Measurements from ENCODE around the gene RPS5. TPM values are rescaled to one million over a fixed set of nuclear protein-coding genes. Genes with fewer than 3 reads are reported as not detected.
"Not testable (repeated sequence)": the region's sequence is repeated elsewhere in the genome, so short reads cannot be mapped to it uniquely, and the experiment has no call there.

The RPS5 gene
- total RNA-seq, 2 donors from 2014 or later, result 1,376 to 1,435 TPM

- Mint-ChIP-seq H3K4me3 (peak overlapping the region; percentile 97), H3K9me3 (peaks cover 17% of the 10 kb centered on the region), H3K27me3 (no peaks in the 10 kb centered on the region), H3K27ac (peak overlapping the region; percentile 97), H3K4me1 (peaks cover 24% of the 10 kb centered on the region), H3K36me3 (ENCODE audit: low read depth) (peaks cover 48% of the 10 kb centered on the region)
- no peak for ATAC-seq (replicated peaks)
These were observed 53.5 kb downstream of the RPS5 start for GRCh38 chr19:58440556-58440955.

- peaks cover 19% of the 10 kb centered on the region for H3K4me1 Mint-ChIP-seq
- H3K27me3 Mint-ChIP-seq; H3K27ac Mint-ChIP-seq; ATAC-seq (replicated peaks); H3K4me3 Mint-ChIP-seq: not testable (repeated sequence)
- peaks cover 23% of the 10 kb centered on the region for H3K36me3 Mint-ChIP-seq (ENCODE audit: low read depth)
- peaks cover 13% of the 10 kb centered on the region for H3K9me3 Mint-ChIP-seq
These were observed 55.9 kb downstream of the RPS5 start for GRCh38 chr19:58442986-58443385.

Other genes starting within 250 kb of the RPS5 start
- 1 to 10 TPM; 3.8 to 7.0 TPM for gene ZNF329, start 236.5 kb upstream of the RPS5 start, total RNA-seq
- gene ZNF274, start 204.2 kb upstream of the RPS5 start, total RNA-seq, result 10 to 100 TPM; 18.5 to 29.1 TPM
- 10 to 100 TPM; 43.4 to 44.6 TPM for gene ZNF544, start 158.4 kb upstream of the RPS5 start, total RNA-seq
- gene ZNF8, start 108.3 kb upstream of the RPS5 start, total RNA-seq, result 1 to 10 TPM; 3.7 to 4.6 TPM
- 10 to 100 TPM; 38.5 to 57.8 TPM for gene ERVK3-1, start 81.9 kb upstream of the RPS5 start, total RNA-seq
- gene ZSCAN22, start 60.3 kb upstream of the RPS5 start, total RNA-seq, result 1 to 10 TPM; 4.3 to 6.1 TPM
- gene A1BG, start 33.8 kb upstream of the RPS5 start, total RNA-seq, result 10 to 100 TPM; 12.4 to 15.4 TPM
- gene ZNF497, start 24.5 kb upstream of the RPS5 start, total RNA-seq, result 1 to 10 TPM; 1.7 to 1.8 TPM
- 1 to 10 TPM; 1.1 to 1.9 TPM for gene ZNF837, start 6.2 kb upstream of the RPS5 start, total RNA-seq
- under 1 TPM in 1 of 2 donors, not detected in 1; 0.64 TPM for gene RNF225, start 8.4 kb downstream of the RPS5 start, total RNA-seq
- 1 to 10 TPM; 9.0 to 9.8 TPM for gene ZNF584, start 21.4 kb downstream of the RPS5 start, total RNA-seq
- 1 to 10 TPM; 2.1 to 3.8 TPM for gene ZNF132, start 52.9 kb downstream of the RPS5 start, total RNA-seq
- 1 to 10 TPM; 8.8 to 8.9 TPM for gene ZNF324B, start 64.4 kb downstream of the RPS5 start, total RNA-seq
- gene ZNF324, start 79.8 kb downstream of the RPS5 start, total RNA-seq, result 1 to 10 TPM; 7.3 to 7.6 TPM
- 1 to 10 TPM; 5.8 to 6.2 TPM for gene ZNF446, start 89.1 kb downstream of the RPS5 start, total RNA-seq
- gene SLC27A5, start 124.7 kb downstream of the RPS5 start, total RNA-seq, result 10 to 100 TPM; 14.4 to 15.6 TPM
- gene ZBTB45, start 132.5 kb downstream of the RPS5 start, total RNA-seq, result 10 to 100 TPM; 11.0 to 14.3 TPM
- gene TRIM28, start 156.8 kb downstream of the RPS5 start, total RNA-seq, result 100 to 1,000 TPM; 336 to 455 TPM
- gene CHMP2A, start 167.8 kb downstream of the RPS5 start, total RNA-seq, result 10 to 100 TPM; 79.0 to 95.8 TPM
- gene UBE2M, start 171.3 kb downstream of the RPS5 start, total RNA-seq, result 100 to 1,000 TPM; 102 to 141 TPM
- gene MZF1, start 186.1 kb downstream of the RPS5 start, total RNA-seq, result 10 to 100 TPM; 26.6 to 57.9 TPM

Data from activated T-helper 17 cell treated with anti-CD3 and anti-CD28 coated beads, Interleukin-2, amount 50 U/mL, for 72 hours (primary cell).